GM12878 (cell line): ENCODE results near the gene RTEL1. TPM values are rescaled to one million over a fixed set of nuclear protein-coding genes. Genes with fewer than 3 reads are reported as not detected.

Source experiments
- CREM ChIP-seq: IDR thresholded peaks from 2 replicates; pipeline ENCODE4 v1.6.1; 2014; ENCODE audit warnings: antibody characterized with exemption, low read depth
- EGR1 ChIP-seq, 2 experiments: IDR thresholded peaks; 1 replicate in 1 of 2; 2 replicates in 1 of 2; pipeline ENCODE4 v1.6.1; 2011 to 2012; ENCODE audit warnings: low read depth in 2 of 2, low read length in 2 of 2, borderline replicate concordance in 1 of 2, mild to moderate bottlenecking in 1 of 2, moderate library complexity in 1 of 2
- HDGF ChIP-seq: fragments of 450-650 bp; IDR thresholded peaks from 2 replicates; pipeline ENCODE4 v1.6.1; 2016; ENCODE audit warnings: antibody characterized with exemption
- IRF4 ChIP-seq: IDR thresholded peaks from 2 replicates; pipeline ENCODE4 v1.6.1; 2011; ENCODE audit warnings: low read depth, low read length
- MTA3 ChIP-seq: IDR thresholded peaks from 2 replicates; pipeline ENCODE4 v1.6.1; 2012; ENCODE audit warnings: low read length, inconsistent platforms, borderline replicate concordance
- NFYA ChIP-seq: IDR thresholded peaks from 2 replicates; pipeline ENCODE4 v1.6.1; 2011; ENCODE audit warnings: low read depth, mild to moderate bottlenecking, low read length, improper control_type of control experiment, borderline replicate concordance
- NR2C1 ChIP-seq: fragments of 450-650 bp; IDR thresholded peaks from 2 replicates; pipeline ENCODE4 v1.6.1; 2017; ENCODE audit warnings: antibody characterized with exemption, mild to moderate bottlenecking, moderate library complexity
- PAX8 ChIP-seq: fragments of 450-650 bp; IDR thresholded peaks from 2 replicates; pipeline ENCODE4 v1.6.1; 2017; ENCODE audit warnings: mild to moderate bottlenecking, moderate library complexity
- POU2F2 ChIP-seq: IDR thresholded peaks from 3 replicates; pipeline ENCODE4 v1.6.1; 2011; ENCODE audit warnings: low read depth, mild to moderate bottlenecking, low read length, borderline replicate concordance
- RAD21 ChIP-seq: IDR thresholded peaks from 2 replicates; pipeline ENCODE4 v1.6.1; 2011; ENCODE audit warnings: mild to moderate bottlenecking, low read depth, low read length, moderate library complexity; ENCODE audit not compliant: insufficient read depth
- RBBP5 ChIP-seq: fragments of 200-600 bp; sonication (generic); conservative IDR thresholded peaks from 2 replicates; pipeline ENCODE4 v1.6.1; 2016
- RCOR1 ChIP-seq: conservative IDR thresholded peaks from 2 replicates; pipeline ENCODE4 v1.6.1; 2012; ENCODE audit warnings: low read depth, low read length, improper control_type of control experiment
- RFX5 ChIP-seq: IDR thresholded peaks from 2 replicates; pipeline ENCODE4 v1.6.1; 2011; ENCODE audit warnings: low read depth, low read length, improper control_type of control experiment
- SP1 ChIP-seq: IDR thresholded peaks from one replicate; pipeline ENCODE4 v1.6.1; 2011; ENCODE audit warnings: low read depth, low read length
- SREBF1 ChIP-seq: IDR thresholded peaks from 2 replicates; pipeline ENCODE4 v1.6.1; 2012; ENCODE audit warnings: mild to moderate bottlenecking, low read length
- SUPT20H ChIP-seq: IDR thresholded peaks from 2 replicates; pipeline ENCODE4 v1.6.1; 2011; ENCODE audit warnings: low read depth, mild to moderate bottlenecking, low read length, moderate library complexity, borderline replicate concordance; ENCODE audit not compliant: control insufficient read depth
- TBL1XR1 ChIP-seq: IDR thresholded peaks from 2 replicates; pipeline ENCODE4 v1.6.1; 2012; ENCODE audit warnings: low read depth, low read length, improper control_type of control experiment
- TCF3 ChIP-seq: IDR thresholded peaks from 2 replicates; pipeline ENCODE4 v1.6.1; 2012; ENCODE audit warnings: low read depth, mild to moderate bottlenecking, low read length, borderline replicate concordance; ENCODE audit not compliant: insufficient read depth
- ZNF622 ChIP-seq: fragments of 450-650 bp; IDR thresholded peaks from 2 replicates; pipeline ENCODE4 v1.6.1; 2017; ENCODE audit warnings: mild to moderate bottlenecking, inconsistent platforms
- ZZZ3 ChIP-seq: IDR thresholded peaks from 2 replicates; pipeline ENCODE4 v1.6.1; 2011; ENCODE audit warnings: low read depth; ENCODE audit not compliant: control insufficient read depth, insufficient read length
- polyA plus RNA-seq, 11 experiments: library from polyadenylated mRNA; depleted of rRNA in 4 of 11; unstranded in 6 of 11; stranded (reverse) in 5 of 11; fragments of >200 nt; fragmentation: Nextera tagmentation in 4 of 11; fragmentation: Illumina TruSeq in 1 of 11; extraction: Ambion mirVana in 4 of 11; extraction: Trizol in 1 of 11; gene quantifications; 1 replicate in 1 of 11; 2 replicates in 10 of 11; pipeline versions ENCODE4 v1.2.1 to v1.2.3, GENCODE V29; 2011 to 2016; ENCODE audit warnings: inconsistent platforms in 2 of 11, missing spikeins in 2 of 11, low read depth in 1 of 11
- total RNA-seq, 4 experiments: library from RNA; depleted of rRNA in 3 of 4; stranded (reverse); fragments of >200 nt in 3 of 4; fragmentation: Illumina TruSeq in 1 of 4; extraction: Trizol in 1 of 4; gene quantifications; 2 replicates each; pipeline versions ENCODE4 v1.2.1 to v1.2.3, GENCODE V29; 2013 to 2021
- TF ChIP-seq, protein P1 (sequence below): fragments of 450-650 bp; IDR thresholded peaks from 2 replicates; pipeline ENCODE4 v1.6.1; 2017; ENCODE audit warnings: mild to moderate bottlenecking, moderate library complexity
- TF ChIP-seq, protein P2 (sequence below): fragments of 450-650 bp; IDR thresholded peaks from 2 replicates; pipeline ENCODE4 v1.6.1; 2016; ENCODE audit warnings: mild to moderate bottlenecking
- TF ChIP-seq, protein P3 (sequence below): IDR thresholded peaks from 2 replicates; pipeline ENCODE4 v1.6.1; 2012; ENCODE audit warnings: low read depth, low read length, improper control_type of control experiment
- TF ChIP-seq, protein P4 (sequence below): fragments of 150-350 bp; IDR thresholded peaks from 2 replicates; pipeline ENCODE4 v1.6.1; 2014; ENCODE audit warnings: mild to moderate bottlenecking, low read depth, low read length

The RTEL1 gene
- total and polyA plus RNA-seq, 10 of the 15 experiments (the other 5 are each of a cell fraction or from before 2014, with no cell fraction given): 0.40 to 37.2 (median 15.6) TPM; not detected in 1

DNA sequence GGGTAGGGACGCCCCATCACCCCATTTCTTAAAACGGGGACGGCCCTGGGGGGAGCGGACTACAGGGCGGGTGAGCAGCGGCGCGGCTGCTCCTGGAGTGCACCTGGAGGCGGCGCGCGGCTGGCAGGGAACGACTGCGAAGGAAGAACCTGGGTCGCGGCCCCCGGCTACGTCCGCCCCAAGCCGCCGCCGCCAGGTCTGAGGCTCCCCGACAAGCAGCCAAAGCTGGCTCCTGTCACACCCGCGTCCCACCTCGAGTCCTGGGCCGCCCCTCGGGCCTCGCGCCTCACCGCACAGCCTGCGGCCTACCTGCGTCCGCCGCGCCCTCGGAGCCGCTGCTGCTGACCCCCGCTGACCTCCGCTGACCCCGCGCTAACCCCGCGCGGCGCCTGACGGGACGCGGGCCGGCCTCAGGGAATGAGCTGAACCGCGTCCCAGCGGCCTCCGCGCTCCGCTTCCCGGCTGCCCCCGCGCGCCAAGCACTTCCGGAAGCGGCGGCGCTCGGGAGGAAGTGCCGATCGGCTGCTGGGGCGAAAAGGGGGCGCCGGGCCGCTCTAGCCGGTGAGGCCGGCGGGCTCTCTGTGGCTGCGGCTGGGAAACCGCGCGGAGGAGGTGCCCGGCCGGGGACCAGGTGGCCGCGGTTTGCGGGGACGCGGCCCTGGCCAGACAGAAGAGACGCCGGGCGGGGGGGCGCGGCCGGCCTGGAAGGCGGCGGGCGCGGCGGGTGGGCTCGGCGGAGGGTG, 49.6 kb downstream of the RTEL1 start, which contains the start of the genes ARFRP1 and ZGPAT (continued):
- TF ChIP-seq SUPT20H (no peak), TCF3 (peak; percentile 38; the same call in 1 of the 2 replicates), RCOR1 (no peak), SREBF1 (peak; percentile 87), CREM (peak; percentile 32; the same call in 1 of the 2 replicates), MTA3 (no peak), HDGF (no peak), ZZZ3 (no peak), RFX5 (no peak), ZNF622 (no peak), PAX8 (no peak), RAD21 (0 out of 2 replicates have a peak, but pooled peaks have one; percentile 19), SP1 (no peak), POU2F2 (peak; percentile 44; the same call in 1 of the 3 replicates), TBL1XR1 (peak; percentile 96), NR2C1 (peak; percentile 99), EGR1 (IDR thresholded peaks at IDR 0.05; ENCODE audit: borderline replicate concordance in 1 of 2, low read depth in 2 of 2, low read length in 2 of 2) (peak; percentile 42 to 51), NFYA (no peak), RBBP5 (no peak), IRF4 (no peak)
- TF ChIP-seq, protein P1, sequence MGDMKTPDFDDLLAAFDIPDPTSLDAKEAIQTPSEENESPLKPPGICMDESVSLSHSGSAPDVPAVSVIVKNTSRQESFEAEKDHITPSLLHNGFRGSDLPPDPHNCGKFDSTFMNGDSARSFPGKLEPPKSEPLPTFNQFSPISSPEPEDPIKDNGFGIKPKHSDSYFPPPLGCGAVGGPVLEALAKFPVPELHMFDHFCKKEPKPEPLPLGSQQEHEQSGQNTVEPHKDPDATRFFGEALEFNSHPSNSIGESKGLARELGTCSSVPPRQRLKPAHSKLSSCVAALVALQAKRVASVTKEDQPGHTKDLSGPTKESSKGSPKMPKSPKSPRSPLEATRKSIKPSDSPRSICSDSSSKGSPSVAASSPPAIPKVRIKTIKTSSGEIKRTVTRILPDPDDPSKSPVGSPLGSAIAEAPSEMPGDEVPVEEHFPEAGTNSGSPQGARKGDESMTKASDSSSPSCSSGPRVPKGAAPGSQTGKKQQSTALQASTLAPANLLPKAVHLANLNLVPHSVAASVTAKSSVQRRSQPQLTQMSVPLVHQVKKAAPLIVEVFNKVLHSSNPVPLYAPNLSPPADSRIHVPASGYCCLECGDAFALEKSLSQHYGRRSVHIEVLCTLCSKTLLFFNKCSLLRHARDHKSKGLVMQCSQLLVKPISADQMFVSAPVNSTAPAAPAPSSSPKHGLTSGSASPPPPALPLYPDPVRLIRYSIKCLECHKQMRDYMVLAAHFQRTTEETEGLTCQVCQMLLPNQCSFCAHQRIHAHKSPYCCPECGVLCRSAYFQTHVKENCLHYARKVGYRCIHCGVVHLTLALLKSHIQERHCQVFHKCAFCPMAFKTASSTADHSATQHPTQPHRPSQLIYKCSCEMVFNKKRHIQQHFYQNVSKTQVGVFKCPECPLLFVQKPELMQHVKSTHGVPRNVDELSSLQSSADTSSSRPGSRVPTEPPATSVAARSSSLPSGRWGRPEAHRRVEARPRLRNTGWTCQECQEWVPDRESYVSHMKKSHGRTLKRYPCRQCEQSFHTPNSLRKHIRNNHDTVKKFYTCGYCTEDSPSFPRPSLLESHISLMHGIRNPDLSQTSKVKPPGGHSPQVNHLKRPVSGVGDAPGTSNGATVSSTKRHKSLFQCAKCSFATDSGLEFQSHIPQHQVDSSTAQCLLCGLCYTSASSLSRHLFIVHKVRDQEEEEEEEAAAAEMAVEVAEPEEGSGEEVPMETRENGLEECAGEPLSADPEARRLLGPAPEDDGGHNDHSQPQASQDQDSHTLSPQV: 0 out of 2 replicates have a peak, but pooled peaks have one; percentile 18
- TF ChIP-seq, protein P2, sequence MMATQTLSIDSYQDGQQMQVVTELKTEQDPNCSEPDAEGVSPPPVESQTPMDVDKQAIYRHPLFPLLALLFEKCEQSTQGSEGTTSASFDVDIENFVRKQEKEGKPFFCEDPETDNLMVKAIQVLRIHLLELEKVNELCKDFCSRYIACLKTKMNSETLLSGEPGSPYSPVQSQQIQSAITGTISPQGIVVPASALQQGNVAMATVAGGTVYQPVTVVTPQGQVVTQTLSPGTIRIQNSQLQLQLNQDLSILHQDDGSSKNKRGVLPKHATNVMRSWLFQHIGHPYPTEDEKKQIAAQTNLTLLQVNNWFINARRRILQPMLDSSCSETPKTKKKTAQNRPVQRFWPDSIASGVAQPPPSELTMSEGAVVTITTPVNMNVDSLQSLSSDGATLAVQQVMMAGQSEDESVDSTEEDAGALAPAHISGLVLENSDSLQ: no peak
- TF ChIP-seq, protein P3, sequence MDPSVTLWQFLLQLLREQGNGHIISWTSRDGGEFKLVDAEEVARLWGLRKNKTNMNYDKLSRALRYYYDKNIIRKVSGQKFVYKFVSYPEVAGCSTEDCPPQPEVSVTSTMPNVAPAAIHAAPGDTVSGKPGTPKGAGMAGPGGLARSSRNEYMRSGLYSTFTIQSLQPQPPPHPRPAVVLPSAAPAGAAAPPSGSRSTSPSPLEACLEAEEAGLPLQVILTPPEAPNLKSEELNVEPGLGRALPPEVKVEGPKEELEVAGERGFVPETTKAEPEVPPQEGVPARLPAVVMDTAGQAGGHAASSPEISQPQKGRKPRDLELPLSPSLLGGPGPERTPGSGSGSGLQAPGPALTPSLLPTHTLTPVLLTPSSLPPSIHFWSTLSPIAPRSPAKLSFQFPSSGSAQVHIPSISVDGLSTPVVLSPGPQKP: peak; percentile 67
- TF ChIP-seq, protein P4, sequence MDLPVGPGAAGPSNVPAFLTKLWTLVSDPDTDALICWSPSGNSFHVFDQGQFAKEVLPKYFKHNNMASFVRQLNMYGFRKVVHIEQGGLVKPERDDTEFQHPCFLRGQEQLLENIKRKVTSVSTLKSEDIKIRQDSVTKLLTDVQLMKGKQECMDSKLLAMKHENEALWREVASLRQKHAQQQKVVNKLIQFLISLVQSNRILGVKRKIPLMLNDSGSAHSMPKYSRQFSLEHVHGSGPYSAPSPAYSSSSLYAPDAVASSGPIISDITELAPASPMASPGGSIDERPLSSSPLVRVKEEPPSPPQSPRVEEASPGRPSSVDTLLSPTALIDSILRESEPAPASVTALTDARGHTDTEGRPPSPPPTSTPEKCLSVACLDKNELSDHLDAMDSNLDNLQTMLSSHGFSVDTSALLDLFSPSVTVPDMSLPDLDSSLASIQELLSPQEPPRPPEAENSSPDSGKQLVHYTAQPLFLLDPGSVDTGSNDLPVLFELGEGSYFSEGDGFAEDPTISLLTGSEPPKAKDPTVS: no peak
